Adrenal gland (tissue), 5 donors: ENCODE measurements around the gene PORCN.
A peak's percentile ranks its signal among the peaks of the same experiment; 100 is the strongest.

Source experiments
- CTCF ChIP-seq, 6 experiments: fragments of 450-650 bp in 4 of 6; fragments of 200-600 bp in 2 of 6; sonication (generic) in 1 of 6; IDR thresholded peaks; 1 replicate in 5 of 6; 2 replicates in 1 of 6; pipeline versions ENCODE4 v1.5.1 to v1.8.0; 2016 to 2021; ENCODE audit warnings: antibody characterized with exemption in 6 of 6, mild to moderate bottlenecking in 2 of 6, moderate library complexity in 1 of 6
- POLR2A ChIP-seq, 2 donors: fragments of 450-650 bp; IDR thresholded peaks; one replicate each; pipeline ENCODE4 v1.6.1; 2017; ENCODE audit warnings: antibody characterized with exemption in 2 of 2, mild to moderate bottlenecking in 2 of 2, moderate library complexity in 1 of 2
- donor health status: DM: no; HTN: no; CAD: no.

GRCh38 chrX:48521353-48522243, 12.8 kb downstream of the PORCN start, which contains the start of gene EBP:
- TF ChIP-seq CTCF (IDR thresholded peaks at IDR 0.05) (no peak), POLR2A (IDR thresholded peaks at IDR 0.05) (peak in 1 of 2 donors; percentile 80)
